ENCODE data around the gene FAM83G. TPM values are rescaled to one million over a fixed set of nuclear protein-coding genes. Genes with fewer than 3 reads are reported as not detected.

Gene FAM83G
- total RNA-seq, 2 donors from 2014 or later: 24.2 to 27.0 TPM

DNA sequence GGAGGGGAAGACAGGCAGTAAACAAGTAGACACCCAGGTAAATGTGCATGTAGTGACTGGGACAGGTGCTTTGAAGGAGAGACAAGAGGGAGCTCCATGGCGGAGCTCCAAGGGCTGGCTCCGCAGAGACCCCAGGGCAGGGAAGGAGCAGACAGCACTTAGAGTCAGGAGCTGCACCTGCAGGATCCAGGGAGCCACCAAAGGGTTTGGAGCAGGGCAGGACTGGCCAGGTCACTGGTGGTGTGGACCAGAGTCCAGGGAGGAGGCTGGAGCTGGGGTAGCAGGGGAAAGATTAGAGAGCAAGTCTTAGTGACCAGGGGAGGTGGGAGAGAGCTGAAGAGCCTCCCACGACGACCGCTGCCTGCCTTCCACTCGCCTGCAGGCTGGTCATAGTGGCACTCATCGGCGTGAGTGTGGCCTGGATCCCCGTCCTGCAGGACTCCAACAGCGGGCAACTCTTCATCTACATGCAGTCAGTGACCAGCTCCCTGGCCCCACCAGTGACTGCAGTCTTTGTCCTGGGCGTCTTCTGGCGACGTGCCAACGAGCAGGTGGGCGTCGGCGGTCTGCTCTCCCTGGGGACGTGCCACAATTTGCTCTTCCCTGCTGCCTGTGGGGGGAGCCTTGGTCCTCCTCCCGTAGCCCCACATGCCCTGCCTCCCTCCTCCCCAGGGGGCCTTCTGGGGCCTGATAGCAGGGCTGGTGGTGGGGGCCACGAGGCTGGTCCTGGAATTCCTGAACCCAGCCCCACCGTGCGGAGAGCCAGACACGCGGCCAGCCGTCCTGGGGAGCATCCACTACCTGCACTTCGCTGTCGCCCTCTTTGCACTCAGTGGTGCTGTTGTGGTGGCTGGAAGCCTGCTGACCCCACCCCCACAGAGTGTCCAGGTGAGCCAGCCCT lies 14.7 kb upstream of the FAM83G start:
- DNase-seq: no peak
- Histone ChIP-seq H3K9ac (ENCODE audit: extremely low read depth, low read length, poor library complexity, severe bottlenecking) (no peak overlapping the region), H3K4me1 (ENCODE audit: control insufficient read depth, insufficient read depth, low read length) (no peaks in the 10 kb centered on the region), H3K4me3 (ENCODE audit: low read length) (no peak overlapping the region), H3K9me3 (ENCODE audit: control insufficient read depth, low read length) (no peaks in the 10 kb centered on the region), H3K27ac (ENCODE audit: low read depth, low read length) (no peak overlapping the region), H3K27me3 (ENCODE audit: control insufficient read depth, insufficient read depth, low read length, poor library complexity, severe bottlenecking) (no peaks in the 10 kb centered on the region), H3K36me3 (ENCODE audit: control insufficient read depth, insufficient read depth, low read length) (no peaks in the 10 kb centered on the region)
- H3K4me3 Mint-ChIP-seq: no peak overlapping the region
- TF ChIP-seq, protein P1, sequence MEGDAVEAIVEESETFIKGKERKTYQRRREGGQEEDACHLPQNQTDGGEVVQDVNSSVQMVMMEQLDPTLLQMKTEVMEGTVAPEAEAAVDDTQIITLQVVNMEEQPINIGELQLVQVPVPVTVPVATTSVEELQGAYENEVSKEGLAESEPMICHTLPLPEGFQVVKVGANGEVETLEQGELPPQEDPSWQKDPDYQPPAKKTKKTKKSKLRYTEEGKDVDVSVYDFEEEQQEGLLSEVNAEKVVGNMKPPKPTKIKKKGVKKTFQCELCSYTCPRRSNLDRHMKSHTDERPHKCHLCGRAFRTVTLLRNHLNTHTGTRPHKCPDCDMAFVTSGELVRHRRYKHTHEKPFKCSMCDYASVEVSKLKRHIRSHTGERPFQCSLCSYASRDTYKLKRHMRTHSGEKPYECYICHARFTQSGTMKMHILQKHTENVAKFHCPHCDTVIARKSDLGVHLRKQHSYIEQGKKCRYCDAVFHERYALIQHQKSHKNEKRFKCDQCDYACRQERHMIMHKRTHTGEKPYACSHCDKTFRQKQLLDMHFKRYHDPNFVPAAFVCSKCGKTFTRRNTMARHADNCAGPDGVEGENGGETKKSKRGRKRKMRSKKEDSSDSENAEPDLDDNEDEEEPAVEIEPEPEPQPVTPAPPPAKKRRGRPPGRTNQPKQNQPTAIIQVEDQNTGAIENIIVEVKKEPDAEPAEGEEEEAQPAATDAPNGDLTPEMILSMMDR (conservative IDR thresholded peaks at IDR 0.05): no peak
- H3K4me1 Mint-ChIP-seq: peaks cover 5% of the 10 kb centered on the region
- H3K27ac Mint-ChIP-seq: peak overlapping the region; percentile 19
- 86 to 90% methylated on average over 14 to 27 of the region's 27 CpGs for WGBS, 2 experiments (ENCODE audit: insufficient coverage in 1 of 2, insufficient read length in 1 of 2)
- no peaks in the 10 kb centered on the region for H3K27me3 Mint-ChIP-seq (ENCODE audit: insufficient read depth)
- no peaks in the 10 kb centered on the region for H3K9me3 Mint-ChIP-seq
- H3K36me3 Mint-ChIP-seq (ENCODE audit: low read depth): no peaks in the 10 kb centered on the region

DNA sequence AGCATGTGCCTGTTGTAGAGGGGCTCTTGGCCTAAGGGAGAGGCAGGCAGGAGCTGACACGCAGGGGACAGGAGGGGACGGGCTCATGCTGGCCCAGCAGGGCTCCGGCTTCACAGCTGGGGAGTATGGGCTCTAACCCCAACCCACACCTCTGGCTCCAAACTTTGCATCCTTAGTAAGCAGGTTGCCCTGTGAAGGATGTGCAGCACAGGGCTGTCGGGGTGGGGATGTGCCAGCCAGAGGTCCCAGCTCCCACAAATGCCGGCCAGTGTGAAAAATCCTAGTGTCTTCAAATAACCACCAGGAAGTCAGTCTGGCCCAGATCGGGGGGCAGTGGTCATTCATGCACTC lies 14.0 kb upstream of the FAM83G start:
- no peaks in the 10 kb centered on the region for H3K36me3 ChIP-seq (ENCODE audit: control insufficient read depth, insufficient read depth, low read length)
- 83 to 90% methylated on average over 5 to 6 of the region's 6 CpGs for WGBS, 2 experiments (ENCODE audit: insufficient coverage in 1 of 2, insufficient read length in 1 of 2)
- DNase-seq: no peak
- no peak overlapping the region for H3K4me3 ChIP-seq (ENCODE audit: low read length)
- H3K27me3 Mint-ChIP-seq (ENCODE audit: insufficient read depth): no peaks in the 10 kb centered on the region
- TF ChIP-seq, protein P1 (conservative IDR thresholded peaks at IDR 0.05): no peak
- H3K4me1 ChIP-seq (ENCODE audit: control insufficient read depth, insufficient read depth, low read length): no peaks in the 10 kb centered on the region
- H3K9ac ChIP-seq (ENCODE audit: extremely low read depth, low read length, poor library complexity, severe bottlenecking): no peak overlapping the region
- peaks cover 5% of the 10 kb centered on the region for H3K4me1 Mint-ChIP-seq
- H3K9me3 Mint-ChIP-seq: no peaks in the 10 kb centered on the region
- H3K4me3 Mint-ChIP-seq: no peak overlapping the region
- H3K27me3 ChIP-seq (ENCODE audit: control insufficient read depth, insufficient read depth, low read length, poor library complexity, severe bottlenecking): no peaks in the 10 kb centered on the region
- H3K36me3 Mint-ChIP-seq (ENCODE audit: low read depth): no peaks in the 10 kb centered on the region
- no peaks in the 10 kb centered on the region for H3K9me3 ChIP-seq (ENCODE audit: control insufficient read depth, low read length)
- H3K27ac ChIP-seq (ENCODE audit: low read depth, low read length): no peak overlapping the region
- no peak overlapping the region for H3K27ac Mint-ChIP-seq

DNA sequence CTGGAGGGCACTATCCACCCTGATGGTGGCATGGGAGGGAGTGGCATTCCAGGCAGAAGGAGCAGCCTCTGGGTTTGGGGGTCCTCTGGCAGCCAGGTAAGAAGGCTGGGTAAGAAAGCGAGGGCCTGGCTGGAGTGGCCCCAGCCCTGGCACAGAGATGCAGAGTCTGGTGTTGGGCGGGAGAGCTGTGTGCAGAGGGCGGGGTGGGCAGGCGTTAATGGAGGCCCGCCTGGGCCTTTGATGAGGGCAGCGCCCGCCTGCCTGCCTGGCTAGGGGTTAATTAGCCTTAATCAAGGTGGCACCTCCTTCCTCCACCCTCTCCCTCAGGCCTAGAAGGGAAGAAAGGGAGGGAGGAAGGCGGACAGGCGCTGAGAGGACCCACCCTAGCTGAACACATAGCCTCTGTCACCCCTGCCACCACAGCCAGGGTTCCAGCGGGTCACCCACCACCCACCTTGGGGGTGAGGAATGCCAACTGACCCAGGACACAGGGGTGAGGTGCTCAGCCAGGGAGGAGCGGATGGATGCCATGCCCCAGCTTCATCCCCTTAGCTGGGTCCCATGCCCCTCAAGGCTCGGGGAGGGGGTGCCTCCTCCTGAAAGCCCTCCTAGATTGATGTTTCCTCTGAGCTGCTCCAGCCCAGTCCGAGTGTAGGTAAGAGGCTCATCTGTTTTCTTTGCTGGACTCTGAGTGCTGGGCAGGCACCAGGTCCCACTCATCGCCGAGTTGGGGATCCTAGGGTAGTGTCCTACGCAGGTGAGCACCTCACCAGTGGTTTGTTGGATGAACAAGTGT lies 13.4 kb upstream of the FAM83G start:
- Histone ChIP-seq H3K9ac (ENCODE audit: extremely low read depth, low read length, poor library complexity, severe bottlenecking) (no peak overlapping the region), H3K9me3 (ENCODE audit: control insufficient read depth, low read length) (no peaks in the 10 kb centered on the region), H3K4me1 (ENCODE audit: control insufficient read depth, insufficient read depth, low read length) (no peaks in the 10 kb centered on the region), H3K4me3 (ENCODE audit: low read length) (no peak overlapping the region), H3K27ac (ENCODE audit: low read depth, low read length) (no peak overlapping the region), H3K36me3 (ENCODE audit: control insufficient read depth, insufficient read depth, low read length) (no peaks in the 10 kb centered on the region), H3K27me3 (ENCODE audit: control insufficient read depth, insufficient read depth, low read length, poor library complexity, severe bottlenecking) (no peaks in the 10 kb centered on the region)
- H3K27me3 Mint-ChIP-seq (ENCODE audit: insufficient read depth): no peaks in the 10 kb centered on the region
- DNase-seq: no peak
- H3K4me1 Mint-ChIP-seq: peaks cover 5% of the 10 kb centered on the region
- H3K36me3 Mint-ChIP-seq (ENCODE audit: low read depth): no peaks in the 10 kb centered on the region
- 90 to 97% methylated on average over 4 to 14 of the region's 16 CpGs for WGBS, 2 experiments (ENCODE audit: insufficient coverage in 1 of 2, insufficient read length in 1 of 2)
- H3K9me3 Mint-ChIP-seq: no peaks in the 10 kb centered on the region
- no peak overlapping the region for H3K4me3 Mint-ChIP-seq
- H3K27ac Mint-ChIP-seq: no peak overlapping the region
- TF ChIP-seq, protein P1 (conservative IDR thresholded peaks at IDR 0.05): no peak
